OCI-M2 (cell line): ENCODE data around the gene AQP6.

Experiments
- DNase-seq: peaks from one replicate; lab custom pipeline; 2025; ENCODE audit not compliant: unreplicated experiment; lab: John Stamatoyannopoulos, UW

Gene AQP6

GRCh38 chr12:49972641-49973360 lies at the start of gene AQP6:
AQP6 (plus strand) TSS chr12:49972947; CDS start chr12:49973174, 227 bp downstream.
- DNase-seq: no peak

GRCh38 chr12:49923035-49923644 lies 49.6 kb upstream of the AQP6 start:
- DNase-seq: no peak

DNA sequence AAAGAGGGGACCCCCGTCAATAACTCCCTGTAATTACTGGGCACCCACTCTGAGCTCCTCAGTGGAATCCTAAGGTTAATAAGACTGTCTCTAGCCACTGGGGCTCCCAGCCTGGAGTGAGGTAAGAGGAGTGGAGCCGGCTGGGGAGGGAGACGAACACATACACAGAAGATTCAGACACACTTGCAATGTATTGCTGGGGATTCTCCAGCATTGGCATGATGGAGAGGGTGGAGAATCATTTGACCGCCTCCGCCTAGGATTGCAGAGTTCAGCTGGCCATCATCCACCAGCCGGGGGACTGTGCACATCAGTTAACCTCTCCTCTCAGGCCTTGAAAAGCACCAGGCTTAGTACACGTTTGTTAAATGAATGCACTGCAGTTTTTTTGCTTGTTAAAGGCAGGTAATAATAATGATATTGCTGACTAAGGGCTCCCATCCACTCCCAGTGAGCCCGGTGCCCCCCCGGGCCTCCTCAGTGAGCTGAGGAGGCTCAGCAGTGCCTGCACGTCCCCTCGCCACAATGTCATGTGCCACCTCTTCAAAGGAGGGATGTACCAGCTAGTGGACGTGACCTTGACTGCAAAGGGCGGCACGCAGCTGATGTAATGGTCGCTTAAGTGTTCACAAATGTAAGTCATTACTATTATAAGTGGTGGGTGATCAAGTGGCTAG lies 48.7 kb upstream of the AQP6 start:
- no peak for DNase-seq

DNA sequence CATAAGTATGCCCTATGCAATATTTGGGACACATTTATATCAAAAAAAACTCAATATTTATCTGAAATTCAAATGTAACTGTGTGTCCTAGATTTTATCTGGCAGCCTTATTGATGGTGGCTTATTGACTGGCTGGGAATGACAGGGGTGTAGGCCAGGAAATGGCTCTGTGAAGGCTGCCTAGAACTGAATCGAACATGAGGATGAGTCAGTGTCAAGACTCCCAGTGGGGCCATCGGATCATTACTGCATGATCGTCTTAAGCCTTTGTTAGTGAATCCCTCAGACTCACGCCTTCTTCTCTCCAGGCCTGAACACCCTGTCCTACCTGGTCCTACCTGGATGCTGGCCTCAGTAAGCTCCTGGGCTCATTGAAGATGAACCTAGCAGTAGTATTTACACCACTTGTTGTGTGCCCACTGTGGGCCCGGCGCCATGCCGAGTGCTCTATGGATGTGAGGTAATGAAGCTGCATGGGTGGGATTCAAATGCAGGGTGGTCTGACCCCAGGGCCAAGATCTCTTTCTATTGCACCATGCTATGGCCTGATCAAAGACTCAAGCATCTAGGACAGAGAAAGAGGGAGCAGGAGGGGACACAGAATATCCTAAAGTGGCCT lies 48.0 kb upstream of the AQP6 start:
- DNase-seq: no peak

GRCh38 chr12:49925433-49926204 lies 47.1 kb upstream of the AQP6 start:
- DNase-seq: no peak

DNA sequence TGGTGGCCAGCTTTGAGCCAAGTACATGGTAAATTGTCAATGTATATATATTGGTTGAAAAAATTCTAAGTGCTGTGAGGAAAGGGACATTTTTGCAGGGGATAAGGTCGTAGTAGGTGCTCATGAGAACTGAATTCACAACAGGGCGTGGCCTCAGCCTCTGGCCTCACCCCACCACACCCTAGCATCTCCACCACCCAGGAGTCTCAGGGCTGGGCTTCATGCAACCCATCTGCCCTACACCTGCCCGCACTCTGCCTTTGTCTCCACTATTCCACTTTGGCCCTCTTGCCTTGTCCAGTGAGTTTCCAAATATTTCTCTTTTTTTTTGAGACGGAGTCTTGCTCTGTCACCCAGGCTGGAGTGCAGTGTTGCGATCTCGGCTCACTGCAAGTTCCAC lies 44.3 kb upstream of the AQP6 start:
- DNase-seq: no peak

DNA sequence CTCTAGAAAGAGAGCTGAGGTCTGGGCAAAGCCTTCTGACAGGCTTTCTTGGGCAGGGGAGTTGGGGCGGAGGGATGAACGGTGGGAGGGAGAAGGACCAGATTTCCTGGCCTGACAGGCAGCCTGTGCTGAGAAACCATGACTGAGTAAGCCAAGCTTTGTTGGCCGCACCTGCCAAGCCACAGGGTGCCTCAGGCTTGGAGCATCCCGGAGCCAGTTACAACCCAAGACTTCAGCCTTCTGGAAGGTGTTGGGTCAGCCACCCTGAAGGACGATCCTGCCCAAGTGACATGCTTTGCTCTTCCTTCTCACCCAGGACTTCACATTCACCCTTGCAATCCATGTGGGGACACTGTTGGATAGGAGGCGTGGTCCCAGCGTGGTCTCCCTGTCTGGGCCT lies 43.2 kb upstream of the AQP6 start:
- DNase-seq: no peak

GRCh38 chr12:49930515-49931288 lies 42.0 kb upstream of the AQP6 start:
- DNase-seq: no peak

- no peak for DNase-seq
Measured at GRCh38 chr12:49932023-49932422, 40.7 kb upstream of the AQP6 start.

DNA sequence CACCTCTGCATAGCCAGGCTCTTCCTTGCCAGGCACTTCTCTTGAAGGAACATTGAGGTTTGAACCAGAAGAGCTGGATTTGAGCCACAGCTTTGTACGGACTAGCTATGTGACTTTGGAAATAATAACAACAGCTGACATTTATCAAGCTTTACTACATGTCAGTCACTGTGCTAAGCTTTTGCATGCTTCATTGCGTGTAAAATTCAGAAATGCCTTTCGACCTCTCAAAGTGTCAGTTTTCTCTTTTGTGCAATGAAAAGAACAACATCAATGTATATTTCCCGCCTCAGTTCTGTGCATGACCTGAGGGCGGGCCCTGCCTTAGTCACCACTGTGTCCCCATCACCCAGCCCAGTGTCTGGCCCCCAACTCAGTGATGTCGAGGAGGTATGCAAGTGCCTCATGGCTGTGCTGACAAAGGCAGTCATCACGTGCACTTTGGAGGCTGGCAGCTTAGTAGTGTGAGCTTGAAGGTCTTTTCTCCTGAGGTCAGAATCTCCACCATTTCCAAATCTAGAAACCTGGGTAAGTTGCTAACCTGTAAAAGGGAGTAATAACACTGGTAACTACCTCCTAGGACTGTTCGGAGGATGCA lies 40.1 kb upstream of the AQP6 start:
- no peak for DNase-seq

GRCh38 chr12:49933796-49934195 lies 39.0 kb upstream of the AQP6 start:
- no peak for DNase-seq

GRCh38 chr12:49934505-49934904 lies 38.2 kb upstream of the AQP6 start:
- no peak for DNase-seq

DNA sequence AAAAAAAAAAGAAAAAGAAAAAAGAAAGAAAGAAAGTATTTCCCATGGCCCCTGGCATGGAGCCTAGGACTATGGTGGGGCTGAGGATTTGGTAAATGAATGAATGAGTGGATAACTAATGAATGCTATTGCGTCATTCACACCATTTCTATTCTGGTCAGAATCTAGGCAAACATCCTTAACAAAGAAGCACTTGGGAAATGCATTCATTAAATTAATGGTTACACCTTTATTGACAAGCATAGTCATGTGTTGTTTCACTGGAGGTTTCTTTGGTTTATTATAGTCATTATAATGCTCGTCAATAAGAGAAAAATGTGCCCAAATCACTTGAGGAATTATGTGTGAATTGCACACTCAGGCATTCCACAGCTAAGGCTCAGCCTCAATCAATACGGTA lies 35.8 kb upstream of the AQP6 start:
- DNase-seq: no peak

DNA sequence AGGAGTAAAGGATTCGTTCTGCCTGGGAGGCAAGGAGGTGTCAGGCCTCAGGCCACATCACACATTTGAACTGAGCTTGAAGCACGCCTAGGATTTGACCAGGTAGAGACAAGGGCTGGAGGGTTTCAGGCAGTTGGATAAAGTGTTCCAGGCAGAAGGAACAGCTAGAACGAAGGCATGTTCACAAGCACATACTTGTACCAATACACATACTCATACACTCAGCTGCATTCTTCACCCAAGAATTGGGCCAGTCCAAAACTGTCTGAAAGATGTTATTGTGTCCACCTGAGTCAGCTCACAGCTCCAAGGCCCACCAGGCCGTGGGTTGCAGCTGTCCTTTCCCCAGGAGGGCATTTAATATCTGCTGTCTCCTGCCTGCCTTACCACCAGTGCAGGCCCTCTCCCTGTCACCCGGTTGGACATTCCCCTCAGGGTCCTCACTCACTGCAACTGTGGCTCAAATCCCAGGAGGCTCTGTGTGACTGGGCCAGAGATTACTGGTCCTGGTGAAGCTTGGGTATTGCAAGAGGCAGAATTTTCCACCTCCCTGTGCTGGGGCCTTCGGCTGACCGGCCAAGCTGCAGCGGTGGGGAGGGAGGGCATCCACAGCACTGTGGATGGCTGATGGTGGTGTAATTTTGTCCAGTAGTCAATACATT lies 35.0 kb upstream of the AQP6 start:
- DNase-seq: no peak

- DNase-seq: no peak
Measured at GRCh38 chr12:49939307-49939706, 33.4 kb upstream of the AQP6 start.

- DNase-seq: no peak
Measured at GRCh38 chr12:49939707-49940106, 33.0 kb upstream of the AQP6 start.

DNA sequence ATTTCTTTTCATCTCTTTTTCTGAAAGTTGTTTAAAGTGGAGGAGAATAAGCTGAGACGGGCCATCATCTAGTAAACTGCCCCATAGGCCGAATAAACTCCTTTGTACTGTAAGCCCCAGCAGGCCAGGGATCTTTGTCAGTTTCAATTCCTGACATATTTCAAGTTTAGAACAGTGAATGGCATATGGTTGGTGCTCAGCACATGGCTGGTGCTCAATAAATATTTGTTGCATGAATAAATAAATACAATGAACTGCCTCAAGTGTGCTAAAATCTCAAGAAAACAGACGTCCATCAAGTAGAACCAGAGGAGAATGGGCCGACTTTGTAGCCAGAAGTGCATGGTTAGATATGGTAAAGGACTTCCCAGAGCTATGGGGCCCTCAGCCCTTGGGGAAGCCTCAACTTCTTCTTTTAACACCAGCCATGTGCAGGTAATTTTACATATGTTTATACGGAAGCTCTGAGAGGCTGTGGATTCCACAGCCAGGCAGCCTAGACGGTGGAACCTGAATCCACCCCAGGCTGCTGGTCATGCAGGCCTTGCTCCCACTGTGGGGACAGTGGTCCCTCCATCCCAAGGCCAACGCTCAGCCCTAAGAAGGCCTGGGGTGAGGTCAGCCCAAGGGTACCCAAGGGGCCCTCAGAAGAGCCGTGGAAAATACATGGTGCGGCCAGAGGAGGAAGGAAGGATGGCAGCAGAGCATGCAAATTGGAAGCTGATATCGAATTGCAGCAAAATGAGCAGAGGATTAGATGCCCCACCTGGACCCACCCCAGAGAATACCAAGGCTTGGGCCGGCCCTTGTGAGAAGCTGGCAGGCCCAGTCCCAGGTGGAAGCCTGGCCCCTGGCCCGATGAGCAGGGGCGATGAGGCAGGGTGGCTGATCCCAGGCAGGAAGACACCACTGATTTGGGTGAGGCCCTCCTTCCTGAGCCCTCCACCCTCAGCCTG lies 30.9 kb upstream of the AQP6 start:
- DNase-seq: no peak

- DNase-seq: no peak
Measured at GRCh38 chr12:49942512-49942893, 30.2 kb upstream of the AQP6 start.
